ENCODE data around the gene ALG6. TPM values are rescaled to one million over a fixed set of nuclear protein-coding genes. Genes with fewer than 3 reads are reported as not detected.

ALG6 gene
- total RNA-seq = 8.7 and 13.0 TPM in 2 replicates

DNA sequence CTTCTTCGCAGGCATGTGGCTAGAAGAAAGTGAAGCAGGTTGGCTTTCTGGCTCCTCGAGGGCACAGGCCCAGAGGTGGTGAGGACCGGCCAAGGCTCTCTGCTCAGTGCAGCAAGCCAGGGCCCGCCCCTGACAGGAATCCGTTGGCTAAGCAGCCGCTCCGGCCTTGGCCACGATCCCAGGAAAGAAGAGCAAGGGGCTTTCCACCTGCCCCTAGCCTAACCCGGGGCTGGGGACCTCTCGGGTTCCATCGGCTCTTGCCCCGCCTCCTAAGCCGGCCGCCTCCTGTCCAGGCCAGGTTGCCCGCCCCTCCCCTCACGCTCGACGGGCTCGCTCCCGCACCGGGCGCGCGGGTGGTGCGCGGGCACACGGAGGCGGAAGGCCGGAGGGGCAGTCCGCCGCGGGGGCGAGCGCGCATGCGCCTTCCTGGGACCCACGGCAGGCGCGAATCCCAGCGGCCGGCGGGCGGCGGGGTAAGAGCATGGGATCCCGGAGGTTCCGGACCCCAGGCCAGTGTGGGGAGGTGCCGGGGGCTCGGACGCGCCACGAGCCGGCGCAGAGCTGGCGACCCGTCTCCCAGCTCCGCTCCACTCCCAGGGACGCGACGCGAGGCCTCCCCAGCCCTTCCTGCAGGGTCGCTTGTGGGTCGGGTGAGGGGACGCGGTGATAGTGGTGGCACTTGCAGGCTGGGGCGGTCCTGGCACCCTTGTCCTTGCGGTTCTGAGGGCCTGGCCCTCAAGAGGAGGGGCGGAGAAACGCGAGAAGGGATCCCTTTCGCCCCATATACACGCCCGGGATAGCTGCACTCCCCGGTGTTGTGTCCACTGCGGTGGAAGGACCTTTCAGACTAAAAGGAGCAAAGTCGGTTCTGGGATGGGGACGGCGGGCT is at the start of gene ALG6:
TSS of gene ALG6 (plus strand) at position 413 of the 889 bp plus-strand sequence. CDS start 3,351 bp downstream, outside the sequence.
- H3K4me3 ChIP-seq (ENCODE audit: low read depth, low read length) = peak within 1 kb of the TSS; percentile 89
- peak; percentile 13 for TF ChIP-seq CTCF (IDR thresholded peaks at IDR 0.05; ENCODE audit: insufficient read depth, low read depth, low read length)
- peak; percentile 91 for DNase-seq (ENCODE audit: low read depth)

DNA sequence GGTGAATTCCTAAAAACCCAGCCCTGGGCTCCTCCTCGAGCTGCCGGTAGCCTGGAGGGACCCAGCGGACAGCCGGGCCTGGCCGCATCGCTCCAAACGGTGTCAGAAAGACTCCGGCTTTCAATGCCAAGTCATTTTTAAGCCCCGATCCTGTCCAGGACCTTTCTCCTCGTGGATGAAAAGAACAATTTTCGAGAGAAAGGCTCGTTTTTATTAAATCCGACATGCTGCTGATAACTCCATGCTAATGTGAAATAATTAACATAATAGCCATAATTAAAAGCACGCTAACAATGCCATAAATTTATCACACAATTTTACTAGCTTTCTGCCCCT is 49.6 kb upstream of the ALG6 start:
- no peak for DNase-seq (ENCODE audit: low read depth)
- no peak for TF ChIP-seq CTCF (IDR thresholded peaks at IDR 0.05; ENCODE audit: insufficient read depth, low read depth, low read length)
- no peak overlapping the region for H3K4me3 ChIP-seq (ENCODE audit: low read depth, low read length)

DNA sequence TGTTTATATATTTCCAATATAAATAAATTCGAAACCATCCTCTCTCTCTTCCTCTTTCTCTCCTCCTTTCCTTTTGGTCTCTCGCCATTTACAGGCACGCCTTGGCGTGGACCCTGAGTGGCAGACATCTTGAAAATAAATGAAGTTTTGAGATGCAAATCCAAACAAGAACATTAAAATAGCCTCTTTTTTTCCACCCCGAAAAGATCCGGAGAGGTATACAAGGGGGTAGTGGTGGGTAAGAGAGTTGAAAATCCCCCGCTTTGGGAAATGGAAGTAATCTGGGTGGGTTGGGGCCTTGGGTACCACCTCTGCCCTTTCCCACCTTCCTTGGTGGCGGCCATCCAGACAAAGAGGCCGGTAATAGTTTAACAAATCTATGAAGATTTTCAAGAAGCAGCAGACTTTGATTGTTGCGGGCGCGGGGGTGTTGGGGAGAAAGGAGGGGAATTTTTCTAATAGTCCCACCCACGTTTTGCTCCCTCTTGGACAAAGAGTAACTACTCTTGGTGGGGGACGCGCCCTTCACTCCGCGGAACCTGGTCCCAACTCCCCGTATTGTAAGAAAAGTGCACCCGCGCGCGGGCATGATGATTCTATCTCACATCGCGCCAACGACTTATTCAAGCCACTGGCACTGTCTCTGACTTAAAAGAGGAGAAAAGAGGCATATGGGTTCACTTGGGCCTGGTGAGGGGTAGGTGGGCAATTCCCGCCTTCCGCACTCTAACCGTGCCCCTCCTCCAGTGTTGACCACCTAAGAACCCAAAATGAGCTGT is 49.0 kb upstream of the ALG6 start:
- no peak overlapping the region for H3K4me3 ChIP-seq (ENCODE audit: low read depth, low read length)
- no peak for DNase-seq (ENCODE audit: low read depth)
- TF ChIP-seq CTCF (IDR thresholded peaks at IDR 0.05; ENCODE audit: insufficient read depth, low read depth, low read length) = no peak

DNA sequence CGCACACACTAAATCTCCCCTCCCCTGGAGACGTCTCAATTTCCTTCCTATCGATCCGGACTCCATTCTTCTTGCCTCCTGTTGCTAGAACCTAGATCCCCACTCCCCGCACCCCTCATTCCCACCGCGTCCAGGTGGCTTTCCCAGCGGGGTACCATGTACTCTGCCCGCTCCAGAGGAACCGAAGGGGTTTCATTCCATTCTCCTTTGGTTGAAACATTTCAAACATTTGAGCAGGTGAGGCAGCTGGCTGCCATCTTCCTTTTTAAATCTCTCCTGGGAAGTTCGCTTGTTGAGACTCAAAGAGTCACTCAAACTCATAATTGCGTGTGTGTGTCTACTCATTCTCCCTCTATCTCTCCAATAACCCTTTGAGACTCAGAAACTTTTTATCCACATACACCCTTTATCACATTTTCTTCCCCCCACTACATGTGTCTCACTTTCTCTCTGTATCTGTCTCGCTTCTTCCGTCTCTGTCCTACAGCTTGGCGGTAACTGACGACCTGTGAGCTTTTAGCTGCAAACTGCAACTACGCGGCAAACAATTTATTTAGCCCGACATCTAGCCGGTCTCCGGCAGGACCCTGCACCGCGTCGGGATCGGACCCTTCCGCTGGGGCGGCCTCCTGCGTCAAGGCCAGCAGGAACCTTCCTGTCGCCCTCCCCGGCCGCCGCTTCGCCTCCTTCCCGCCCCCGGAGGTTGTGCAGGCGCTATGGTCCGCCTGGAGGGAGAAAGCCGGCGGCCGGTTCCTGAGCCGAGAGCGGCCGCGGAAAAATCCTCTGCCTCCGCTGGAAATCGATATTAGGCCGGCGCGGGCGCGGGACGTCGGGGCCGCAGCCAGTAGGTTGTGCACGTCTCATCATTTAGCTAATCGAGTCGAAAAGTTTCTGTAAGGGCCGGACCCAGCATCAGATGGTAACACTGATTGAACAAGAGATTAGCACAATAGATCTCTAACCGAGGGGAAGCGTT is 48.1 kb upstream of the ALG6 start:
- no peak overlapping the region for H3K4me3 ChIP-seq (ENCODE audit: low read depth, low read length)
- DNase-seq (ENCODE audit: low read depth) = no peak
- no peak for TF ChIP-seq CTCF (IDR thresholded peaks at IDR 0.05; ENCODE audit: insufficient read depth, low read depth, low read length)

GRCh38 chr1:63320022-63320721 is 47.3 kb upstream of the ALG6 start:
- no peak for TF ChIP-seq CTCF (IDR thresholded peaks at IDR 0.05; ENCODE audit: insufficient read depth, low read depth, low read length)
- DNase-seq (ENCODE audit: low read depth) = no peak

More at GRCh38 chr1:63320022-63320721, 47.3 kb upstream of the ALG6 start:
- H3K4me3 ChIP-seq (ENCODE audit: low read depth, low read length) = no peak overlapping the region

Data from fibroblast of villous mesenchyme (primary cell).